Measurements from ENCODE around the gene RRP15.

DNA sequence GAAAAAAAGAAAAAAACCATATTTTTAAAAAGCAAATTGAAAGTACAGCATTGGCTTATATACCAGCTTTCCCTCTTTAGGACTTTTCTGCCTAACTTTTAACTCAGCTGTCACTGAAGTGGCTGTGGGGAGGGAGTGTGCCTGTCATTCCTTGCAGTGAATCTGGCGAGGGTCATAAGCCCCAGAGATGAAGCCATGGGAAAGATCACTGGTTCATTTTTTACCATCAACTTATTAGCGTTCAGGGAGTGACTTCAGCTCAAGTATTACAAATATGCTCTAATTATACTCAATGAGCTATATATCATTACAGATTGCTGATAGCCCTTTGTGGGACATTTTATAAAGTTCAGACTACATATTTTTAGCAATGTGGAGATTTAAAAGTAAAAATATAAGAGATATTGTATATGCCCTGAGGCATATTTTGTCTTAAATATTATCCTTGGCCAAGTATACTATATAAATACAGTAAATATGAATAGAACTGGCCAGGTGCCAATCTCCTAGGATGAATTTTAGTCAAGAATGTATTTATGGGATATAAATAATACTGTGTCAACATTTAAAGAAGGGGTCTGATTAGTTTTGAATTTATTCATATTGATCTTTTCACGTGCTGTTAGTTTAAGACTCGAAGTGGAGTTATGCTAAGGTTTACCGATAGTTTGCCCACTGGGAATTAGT is 64.4 kb downstream of the RRP15 start:
- TF ChIP-seq, protein P1, sequence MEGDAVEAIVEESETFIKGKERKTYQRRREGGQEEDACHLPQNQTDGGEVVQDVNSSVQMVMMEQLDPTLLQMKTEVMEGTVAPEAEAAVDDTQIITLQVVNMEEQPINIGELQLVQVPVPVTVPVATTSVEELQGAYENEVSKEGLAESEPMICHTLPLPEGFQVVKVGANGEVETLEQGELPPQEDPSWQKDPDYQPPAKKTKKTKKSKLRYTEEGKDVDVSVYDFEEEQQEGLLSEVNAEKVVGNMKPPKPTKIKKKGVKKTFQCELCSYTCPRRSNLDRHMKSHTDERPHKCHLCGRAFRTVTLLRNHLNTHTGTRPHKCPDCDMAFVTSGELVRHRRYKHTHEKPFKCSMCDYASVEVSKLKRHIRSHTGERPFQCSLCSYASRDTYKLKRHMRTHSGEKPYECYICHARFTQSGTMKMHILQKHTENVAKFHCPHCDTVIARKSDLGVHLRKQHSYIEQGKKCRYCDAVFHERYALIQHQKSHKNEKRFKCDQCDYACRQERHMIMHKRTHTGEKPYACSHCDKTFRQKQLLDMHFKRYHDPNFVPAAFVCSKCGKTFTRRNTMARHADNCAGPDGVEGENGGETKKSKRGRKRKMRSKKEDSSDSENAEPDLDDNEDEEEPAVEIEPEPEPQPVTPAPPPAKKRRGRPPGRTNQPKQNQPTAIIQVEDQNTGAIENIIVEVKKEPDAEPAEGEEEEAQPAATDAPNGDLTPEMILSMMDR (conservative IDR thresholded peaks at IDR 0.05; ENCODE audit: low read depth in 2 of 2), result no peak
- TF ChIP-seq POLR2AphosphoS5 (IDR thresholded peaks at IDR 0.05; ENCODE audit: low read depth) (no peak), CREB1 (CRISPR knock-in tag; IDR thresholded peaks at IDR 0.05; ENCODE audit: low read depth) (no peak), EZH2 (IDR thresholded peaks at IDR 0.05; ENCODE audit: low read depth, unreplicated experiment) (no peak), ZNF331 (CRISPR knock-in tag; IDR thresholded peaks at IDR 0.05; ENCODE audit: low read depth) (no peak)
- TF ChIP-seq, protein P2, sequence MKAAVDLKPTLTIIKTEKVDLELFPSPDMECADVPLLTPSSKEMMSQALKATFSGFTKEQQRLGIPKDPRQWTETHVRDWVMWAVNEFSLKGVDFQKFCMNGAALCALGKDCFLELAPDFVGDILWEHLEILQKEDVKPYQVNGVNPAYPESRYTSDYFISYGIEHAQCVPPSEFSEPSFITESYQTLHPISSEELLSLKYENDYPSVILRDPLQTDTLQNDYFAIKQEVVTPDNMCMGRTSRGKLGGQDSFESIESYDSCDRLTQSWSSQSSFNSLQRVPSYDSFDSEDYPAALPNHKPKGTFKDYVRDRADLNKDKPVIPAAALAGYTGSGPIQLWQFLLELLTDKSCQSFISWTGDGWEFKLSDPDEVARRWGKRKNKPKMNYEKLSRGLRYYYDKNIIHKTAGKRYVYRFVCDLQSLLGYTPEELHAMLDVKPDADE (IDR thresholded peaks at IDR 0.05), result no peak
- TF ChIP-seq, protein P3, sequence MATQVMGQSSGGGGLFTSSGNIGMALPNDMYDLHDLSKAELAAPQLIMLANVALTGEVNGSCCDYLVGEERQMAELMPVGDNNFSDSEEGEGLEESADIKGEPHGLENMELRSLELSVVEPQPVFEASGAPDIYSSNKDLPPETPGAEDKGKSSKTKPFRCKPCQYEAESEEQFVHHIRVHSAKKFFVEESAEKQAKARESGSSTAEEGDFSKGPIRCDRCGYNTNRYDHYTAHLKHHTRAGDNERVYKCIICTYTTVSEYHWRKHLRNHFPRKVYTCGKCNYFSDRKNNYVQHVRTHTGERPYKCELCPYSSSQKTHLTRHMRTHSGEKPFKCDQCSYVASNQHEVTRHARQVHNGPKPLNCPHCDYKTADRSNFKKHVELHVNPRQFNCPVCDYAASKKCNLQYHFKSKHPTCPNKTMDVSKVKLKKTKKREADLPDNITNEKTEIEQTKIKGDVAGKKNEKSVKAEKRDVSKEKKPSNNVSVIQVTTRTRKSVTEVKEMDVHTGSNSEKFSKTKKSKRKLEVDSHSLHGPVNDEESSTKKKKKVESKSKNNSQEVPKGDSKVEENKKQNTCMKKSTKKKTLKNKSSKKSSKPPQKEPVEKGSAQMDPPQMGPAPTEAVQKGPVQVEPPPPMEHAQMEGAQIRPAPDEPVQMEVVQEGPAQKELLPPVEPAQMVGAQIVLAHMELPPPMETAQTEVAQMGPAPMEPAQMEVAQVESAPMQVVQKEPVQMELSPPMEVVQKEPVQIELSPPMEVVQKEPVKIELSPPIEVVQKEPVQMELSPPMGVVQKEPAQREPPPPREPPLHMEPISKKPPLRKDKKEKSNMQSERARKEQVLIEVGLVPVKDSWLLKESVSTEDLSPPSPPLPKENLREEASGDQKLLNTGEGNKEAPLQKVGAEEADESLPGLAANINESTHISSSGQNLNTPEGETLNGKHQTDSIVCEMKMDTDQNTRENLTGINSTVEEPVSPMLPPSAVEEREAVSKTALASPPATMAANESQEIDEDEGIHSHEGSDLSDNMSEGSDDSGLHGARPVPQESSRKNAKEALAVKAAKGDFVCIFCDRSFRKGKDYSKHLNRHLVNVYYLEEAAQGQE (IDR thresholded peaks at IDR 0.05; ENCODE audit: unreplicated experiment), result no peak
